HG03097 (cell line): ENCODE measurements around the gene TUSC2.
A peak's percentile ranks its signal among the peaks of the same experiment; 100 is the strongest.
"Not testable (repeated sequence)": the region's sequence is repeated elsewhere in the genome, so short reads cannot be mapped to it uniquely, and the experiment has no call there.

ENCODE experiments used
- ATAC-seq: cut with Tn5 transposase; IDR thresholded peaks from one replicate; pipeline ENCODE4 v1.9.1; 2021; ENCODE audit not compliant: unreplicated experiment, low FRiP score

TUSC2 gene

DNA sequence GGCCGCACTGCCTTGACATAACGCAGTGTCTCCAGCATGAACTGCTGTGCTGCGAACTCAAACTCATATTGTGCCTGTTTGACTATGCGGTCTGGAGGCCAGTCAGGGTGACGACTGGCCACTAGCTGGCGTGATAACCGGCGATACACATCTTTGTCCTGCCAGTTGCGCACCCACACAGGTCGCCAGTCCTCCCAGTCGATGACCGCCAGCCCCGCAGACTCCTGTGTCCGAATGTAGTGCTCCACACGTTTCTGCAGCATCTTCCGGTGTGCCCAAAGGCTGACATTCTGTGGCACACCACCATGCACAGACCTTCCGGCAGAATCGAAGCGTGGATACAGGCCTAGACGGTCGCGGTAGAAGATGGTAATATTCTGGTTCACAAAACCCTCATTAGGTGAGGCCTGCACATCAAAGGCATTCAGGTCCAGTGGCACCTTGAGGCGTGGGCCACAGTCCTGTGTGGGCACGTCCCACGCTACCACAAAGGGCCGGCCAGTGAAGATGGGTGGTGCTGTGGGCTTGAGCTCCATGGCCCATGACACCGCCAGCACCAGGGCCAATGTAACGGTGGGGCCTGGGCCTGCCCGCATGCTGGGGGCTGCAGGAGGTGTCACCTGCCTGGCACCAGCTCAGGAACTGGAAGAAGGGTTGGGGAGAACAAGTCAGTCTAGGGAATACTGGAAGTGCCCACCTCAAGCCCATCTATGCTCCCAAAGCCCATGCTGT, 8.0 kb downstream of the TUSC2 start:
- ATAC-seq = no peak

- no peak for ATAC-seq
Measured at GRCh38 chr3:50319181-50319893, 8.7 kb downstream of the TUSC2 start.

GRCh38 chr3:50318615-50319014, 9.4 kb downstream of the TUSC2 start:
- no peak for ATAC-seq

DNA sequence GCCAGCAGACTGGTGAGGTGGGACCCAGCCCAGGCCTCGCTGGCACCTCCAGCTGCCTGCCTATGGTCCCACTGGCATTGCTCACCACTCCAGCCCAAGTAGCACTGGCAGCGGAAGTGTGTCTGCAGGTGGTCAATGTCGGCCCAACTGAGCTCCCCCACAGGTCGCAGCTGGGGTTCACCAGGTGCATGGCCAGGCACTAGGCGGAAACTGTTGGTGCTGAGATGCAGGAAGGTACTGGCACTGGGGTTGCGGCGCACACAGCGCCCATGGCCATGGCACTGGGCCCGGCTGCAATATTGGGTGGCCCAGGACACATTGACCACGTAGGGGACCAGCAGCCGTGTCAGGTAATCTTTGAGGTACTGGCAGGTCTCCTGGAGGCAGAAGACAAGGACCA, 9.9 kb downstream of the TUSC2 start:
- no peak for ATAC-seq

- ATAC-seq = no peak
Measured at GRCh38 chr3:50317300-50317699, 10.7 kb downstream of the TUSC2 start.

- ATAC-seq = no peak
Measured at GRCh38 chr3:50316657-50317242, 11.3 kb downstream of the TUSC2 start.

GRCh38 chr3:50314816-50315215, 13.2 kb downstream of the TUSC2 start:
- ATAC-seq = no peak

GRCh38 chr3:50314342-50314741, 13.7 kb downstream of the TUSC2 start:
- no peak for ATAC-seq

DNA sequence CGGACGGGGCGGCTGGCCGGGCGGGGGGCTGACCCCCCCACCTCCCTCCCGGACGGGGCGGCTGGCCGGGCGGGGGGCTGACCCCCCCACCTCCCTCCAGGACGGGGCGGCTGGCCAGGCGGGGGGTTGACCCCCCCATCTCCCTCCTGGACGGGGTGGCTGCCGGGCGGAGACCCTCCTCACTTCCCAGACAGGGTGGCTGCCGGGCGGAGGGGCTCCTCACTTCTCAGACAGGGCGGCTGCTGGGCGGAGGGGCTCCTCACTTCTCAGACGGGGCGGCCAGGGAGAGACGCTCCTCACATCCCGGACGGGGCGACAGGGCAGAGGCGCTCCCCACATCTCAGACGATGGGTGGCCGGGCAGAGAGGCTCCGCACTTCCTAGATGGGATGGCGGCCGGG, 16.0 kb downstream of the TUSC2 start:
- not testable (repeated sequence) for ATAC-seq

DNA sequence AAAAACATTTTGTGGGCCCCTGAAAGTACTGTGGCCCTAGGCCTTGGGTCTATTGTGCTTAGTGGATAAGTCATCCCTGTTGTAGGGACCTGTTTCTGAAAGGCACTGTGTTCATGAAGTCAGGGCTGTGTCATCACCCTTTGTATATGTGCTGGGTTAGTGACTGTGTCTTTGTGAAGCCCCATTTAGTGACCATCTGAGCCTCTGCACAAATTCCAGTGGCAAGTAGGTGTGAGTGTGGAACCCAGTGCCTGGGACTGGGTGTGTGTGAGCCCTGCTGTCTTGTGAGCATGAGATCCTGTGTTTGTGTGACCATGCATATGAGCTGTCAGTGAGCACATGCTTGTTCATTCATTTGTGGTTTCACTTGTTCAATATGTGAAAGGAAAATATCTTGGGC, 23.4 kb downstream of the TUSC2 start:
- no peak for ATAC-seq

- ATAC-seq = no peak
Measured at GRCh38 chr3:50303013-50303815, 24.8 kb downstream of the TUSC2 start, which contains the start of gene HYAL1. Gene HYAL1, minus strand, starts transcription at chr3:50303574. Its CDS starts 618 bp downstream, at chr3:50302956.

DNA sequence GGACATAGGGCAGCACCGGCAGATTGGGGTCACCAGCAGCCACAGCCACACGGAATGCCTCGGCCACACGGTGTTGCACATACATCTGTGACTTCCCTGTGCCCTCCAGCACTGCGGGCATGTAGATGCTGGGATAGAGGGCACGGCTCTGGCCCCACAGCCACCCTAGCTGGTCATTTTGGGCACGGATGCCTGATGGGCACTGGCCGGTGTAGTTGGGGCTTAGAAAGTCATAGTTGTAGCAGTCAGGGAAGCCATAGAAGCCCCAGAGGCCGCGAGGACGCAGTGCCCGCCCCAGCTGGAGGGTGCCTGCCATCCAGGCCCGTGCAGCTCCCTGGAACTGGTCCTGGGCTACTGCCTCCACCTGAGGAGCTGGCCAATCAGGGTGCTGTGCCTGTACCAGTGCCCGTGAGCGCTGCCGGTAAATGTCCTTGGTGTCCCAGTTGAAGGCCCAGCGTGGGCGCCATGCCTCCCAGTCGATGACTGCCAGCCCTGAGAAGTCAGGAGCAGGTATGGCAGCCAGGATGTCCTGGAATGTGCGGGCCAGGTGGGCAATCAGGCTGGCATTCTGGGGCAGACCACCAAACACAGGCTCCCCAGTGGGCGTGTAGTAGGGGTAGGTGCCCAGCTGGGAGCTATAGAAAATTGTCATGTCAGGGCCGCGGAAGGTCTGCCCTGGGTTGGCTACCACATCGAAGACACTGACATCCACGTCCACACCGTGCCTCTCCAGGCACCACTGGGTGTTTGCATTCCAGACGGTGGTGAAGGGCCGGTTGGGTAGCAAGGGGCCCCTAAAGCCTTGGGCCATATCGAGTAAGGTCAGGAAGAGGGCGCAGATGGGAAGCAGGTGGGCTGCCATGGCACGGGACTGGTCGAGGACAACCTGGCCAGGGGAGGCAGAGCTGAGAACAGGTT, 25.7 kb downstream of the TUSC2 start:
- ATAC-seq = no peak

GRCh38 chr3:50300681-50301254, 27.3 kb downstream of the TUSC2 start:
- ATAC-seq = no peak

- no peak for ATAC-seq
Measured at GRCh38 chr3:50299929-50300680, 27.9 kb downstream of the TUSC2 start.

DNA sequence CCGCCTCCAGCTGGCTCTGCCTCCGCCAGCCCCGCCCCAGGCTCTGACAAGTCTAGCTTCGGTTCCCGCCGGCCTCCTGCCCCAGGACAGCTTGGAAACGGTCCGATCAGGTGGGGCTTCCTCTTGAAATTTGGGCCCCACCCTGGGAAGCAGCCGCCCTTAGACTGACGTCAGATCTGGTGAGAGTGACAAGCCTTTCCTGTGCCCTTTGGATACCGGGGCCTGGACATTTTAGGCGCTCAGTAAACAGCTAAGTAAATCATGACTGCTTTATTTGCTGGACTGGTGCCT, 28.4 kb downstream of the TUSC2 start:
- ATAC-seq = no peak

GRCh38 chr3:50298836-50299637, 29.0 kb downstream of the TUSC2 start, which contains the start of the genes HYAL3 and NAA80:
Gene HYAL3, minus strand, starts transcription at chr3:50299405. Its CDS starts 3,803 bp downstream, at chr3:50295602.
Gene NAA80, minus strand, starts transcription at chr3:50299405. Its CDS starts 1,942 bp downstream, at chr3:50297463.
- peak; percentile 78 for ATAC-seq

GRCh38 chr3:50297896-50298725, 29.9 kb downstream of the TUSC2 start:
- no peak for ATAC-seq
